Cardiac muscle cell (in vitro differentiated cells and primary cell): ENCODE results near the gene CALCOCO1. TPM values are rescaled to one million over a fixed set of nuclear protein-coding genes. Genes with fewer than 3 reads are reported as not detected.
A peak's percentile ranks its signal among the peaks of the same experiment; 100 is the strongest.
"Not testable (repeated sequence)": the region's sequence is repeated elsewhere in the genome, so short reads cannot be mapped to it uniquely, and the experiment has no call there.

ENCODE experiments used
- DNase-seq, 2 donors: peaks; one replicate each; pipeline versions ENCODE4 v3.0.0 to v3.0.0-alpha.2; 2010 to 2017; ENCODE audit warnings: low read depth in 1 of 2, low spot score in 1 of 2
- H3K27ac ChIP-seq: fragments of 200-600 bp; sonication (generic); 2 replicates; pipeline ENCODE4 v1.5.1; 2016
- H3K27me3 ChIP-seq: fragments of 200-600 bp; sonication (generic); 2 replicates; pipeline ENCODE4 v1.6.0; 2016; ENCODE audit warnings: control low read depth
- H3K36me3 ChIP-seq: fragments of 200-600 bp; sonication (generic); 2 replicates; pipeline ENCODE4 v1.5.1; 2016; ENCODE audit warnings: control low read depth
- H3K4me1 ChIP-seq: fragments of 200-600 bp; sonication (generic); 2 replicates; pipeline ENCODE4 v1.8.1; 2017; ENCODE audit warnings: low read depth, mild to moderate bottlenecking, mixed run types
- H3K4me3 ChIP-seq: fragments of 200-600 bp; sonication (generic); 2 replicates; pipeline ENCODE4 v1.5.1; 2016; ENCODE audit warnings: mild to moderate bottlenecking
- H3K9me3 ChIP-seq: fragments of 200-600 bp; sonication (generic); 2 replicates; pipeline ENCODE4 v1.5.1; 2017; ENCODE audit warnings: low read depth, mild to moderate bottlenecking, control low read depth
- polyA plus RNA-seq: library from polyadenylated mRNA; unstranded; fragments of >200 nt; fragmentation: Nextera tagmentation; extraction: Ambion mirVana; gene quantifications from 2 replicates; pipeline ENCODE4 v1.2.1, GENCODE V29; 2016
- total RNA-seq: library from RNA; depleted of rRNA; stranded (reverse); fragments of >200 nt; gene quantifications from 2 replicates; pipeline ENCODE4 v1.2.3, GENCODE V29; 2016
- TF ChIP-seq, protein P1 (sequence below): IDR thresholded peaks from 2 replicates; pipeline ENCODE4 v1.5.1; 2012; ENCODE audit warnings: low read depth, mild to moderate bottlenecking, low read length

Gene CALCOCO1
- total and polyA plus RNA-seq, 2 experiments from 2014 or later, result 128 to 187 TPM

DNA sequence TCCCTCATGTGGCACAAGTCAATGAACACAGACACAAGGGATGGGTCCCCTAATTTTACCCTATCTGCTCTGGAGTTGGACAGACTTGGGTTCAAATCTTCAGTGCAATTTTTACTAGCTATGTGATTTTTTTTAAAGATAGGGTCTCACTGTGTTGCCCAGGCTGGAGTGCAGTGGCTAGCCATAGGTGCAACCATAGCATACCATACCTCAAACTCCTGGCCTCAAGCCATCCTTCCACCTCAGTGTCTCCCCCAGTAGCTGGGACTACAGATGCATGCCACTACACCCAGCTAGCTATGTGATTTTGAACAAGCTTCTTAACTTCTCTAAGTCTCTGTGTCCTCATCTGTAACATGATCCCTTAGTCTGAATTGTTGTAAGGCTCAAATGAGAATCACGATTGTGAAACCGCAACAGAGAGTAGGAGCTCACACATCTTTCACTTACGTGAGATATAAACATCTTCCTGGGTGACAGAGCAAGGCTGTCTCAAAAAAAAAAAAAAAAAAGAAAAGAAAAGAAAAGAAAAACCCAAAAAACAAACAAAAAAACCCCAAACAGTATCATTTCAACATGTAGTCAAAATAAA, 4.7 kb downstream of the CALCOCO1 start:
- no peak overlapping the region for H3K4me3 ChIP-seq
- peaks cover 19% of the 10 kb centered on the region for H3K36me3 ChIP-seq

DNA sequence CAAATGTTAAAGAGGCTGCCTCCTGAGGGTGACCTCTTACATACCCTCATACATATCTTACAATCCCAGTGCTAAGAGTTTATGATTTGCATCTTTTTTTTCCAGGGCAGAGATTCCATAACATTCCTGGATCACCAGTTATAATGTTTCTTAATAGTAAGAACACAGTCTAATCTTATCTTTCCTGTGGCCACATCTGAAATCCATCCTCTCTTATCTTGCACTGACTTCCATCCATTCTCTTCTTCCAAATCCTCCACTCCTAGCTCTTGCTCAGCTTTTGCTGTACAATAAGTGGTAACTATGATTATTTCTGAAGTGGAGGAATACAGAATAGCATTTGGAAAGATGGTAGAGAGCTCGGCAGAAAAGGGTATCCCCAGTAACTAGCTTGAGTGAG, 6.3 kb downstream of the CALCOCO1 start:
- DNase-seq, result no peak
- Histone ChIP-seq H3K9me3 (no peaks in the 10 kb centered on the region), H3K36me3 (peaks cover 23% of the 10 kb centered on the region), H3K27me3 (no peaks in the 10 kb centered on the region), H3K27ac (no peak overlapping the region), H3K4me1 (peaks cover 10% of the 10 kb centered on the region), H3K4me3 (no peak overlapping the region)
- TF ChIP-seq, protein P1, sequence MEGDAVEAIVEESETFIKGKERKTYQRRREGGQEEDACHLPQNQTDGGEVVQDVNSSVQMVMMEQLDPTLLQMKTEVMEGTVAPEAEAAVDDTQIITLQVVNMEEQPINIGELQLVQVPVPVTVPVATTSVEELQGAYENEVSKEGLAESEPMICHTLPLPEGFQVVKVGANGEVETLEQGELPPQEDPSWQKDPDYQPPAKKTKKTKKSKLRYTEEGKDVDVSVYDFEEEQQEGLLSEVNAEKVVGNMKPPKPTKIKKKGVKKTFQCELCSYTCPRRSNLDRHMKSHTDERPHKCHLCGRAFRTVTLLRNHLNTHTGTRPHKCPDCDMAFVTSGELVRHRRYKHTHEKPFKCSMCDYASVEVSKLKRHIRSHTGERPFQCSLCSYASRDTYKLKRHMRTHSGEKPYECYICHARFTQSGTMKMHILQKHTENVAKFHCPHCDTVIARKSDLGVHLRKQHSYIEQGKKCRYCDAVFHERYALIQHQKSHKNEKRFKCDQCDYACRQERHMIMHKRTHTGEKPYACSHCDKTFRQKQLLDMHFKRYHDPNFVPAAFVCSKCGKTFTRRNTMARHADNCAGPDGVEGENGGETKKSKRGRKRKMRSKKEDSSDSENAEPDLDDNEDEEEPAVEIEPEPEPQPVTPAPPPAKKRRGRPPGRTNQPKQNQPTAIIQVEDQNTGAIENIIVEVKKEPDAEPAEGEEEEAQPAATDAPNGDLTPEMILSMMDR, result no peak

More for the DNA sequence above, 4.7 kb downstream of the CALCOCO1 start:
- Histone ChIP-seq H3K9me3 (no peaks in the 10 kb centered on the region), H3K4me1 (peaks cover 12% of the 10 kb centered on the region), H3K27ac (no peak overlapping the region), H3K27me3 (no peaks in the 10 kb centered on the region)
- no peak for DNase-seq
- TF ChIP-seq, protein P1, result no peak

DNA sequence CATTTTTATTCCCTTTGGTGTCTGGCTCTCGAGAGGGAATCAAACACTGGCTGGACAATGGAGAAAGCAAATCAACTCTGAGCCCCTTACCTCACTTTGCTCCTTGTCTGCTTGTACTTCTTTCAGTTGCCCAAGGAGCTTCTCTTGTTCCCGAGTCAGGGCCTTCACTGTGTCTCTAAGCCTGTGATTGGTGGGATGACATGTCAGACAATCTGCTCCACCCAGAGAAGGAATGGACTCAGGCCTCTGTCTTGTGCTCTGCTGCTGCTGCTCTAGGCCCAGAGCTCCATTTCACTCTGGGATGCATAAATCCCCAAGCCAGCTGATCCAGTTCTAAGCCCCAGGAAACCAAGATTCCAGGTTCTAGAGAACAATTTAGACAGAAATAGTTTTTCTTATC, 7.6 kb downstream of the CALCOCO1 start:
- H3K4me1 ChIP-seq, result peaks cover 9% of the 10 kb centered on the region
- H3K27me3 ChIP-seq, result no peaks in the 10 kb centered on the region
- H3K4me3 ChIP-seq, result no peak overlapping the region
- no peak overlapping the region for H3K27ac ChIP-seq
- TF ChIP-seq, protein P1, result no peak
- H3K9me3 ChIP-seq, result no peaks in the 10 kb centered on the region
- no peak for DNase-seq
- peaks cover 28% of the 10 kb centered on the region for H3K36me3 ChIP-seq

DNA sequence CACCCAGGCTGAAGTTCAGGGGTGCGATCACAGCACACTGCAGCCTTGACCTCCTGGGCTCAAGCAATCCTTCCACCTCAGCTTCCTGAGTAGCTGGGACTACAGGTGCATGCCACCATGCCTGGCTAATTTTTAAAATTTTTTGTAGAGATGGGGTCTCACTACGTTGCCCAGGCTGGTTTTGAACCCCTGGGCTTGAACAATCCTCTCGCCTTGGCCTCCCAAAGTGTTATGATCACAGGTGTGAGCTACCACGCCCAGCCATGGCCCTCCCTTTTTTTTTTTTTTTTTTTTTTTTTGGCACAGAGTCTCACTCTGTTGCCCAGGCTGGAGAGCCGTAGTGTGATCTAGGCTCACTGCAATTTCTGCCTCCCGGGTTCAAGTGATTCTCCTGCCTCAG, 8.7 kb downstream of the CALCOCO1 start:
- H3K27me3 ChIP-seq, H3K9me3 ChIP-seq, H3K4me3 ChIP-seq, H3K27ac ChIP-seq, DNase-seq, H3K4me1 ChIP-seq: not testable (repeated sequence)
- peaks cover 28% of the 10 kb centered on the region for H3K36me3 ChIP-seq

DNA sequence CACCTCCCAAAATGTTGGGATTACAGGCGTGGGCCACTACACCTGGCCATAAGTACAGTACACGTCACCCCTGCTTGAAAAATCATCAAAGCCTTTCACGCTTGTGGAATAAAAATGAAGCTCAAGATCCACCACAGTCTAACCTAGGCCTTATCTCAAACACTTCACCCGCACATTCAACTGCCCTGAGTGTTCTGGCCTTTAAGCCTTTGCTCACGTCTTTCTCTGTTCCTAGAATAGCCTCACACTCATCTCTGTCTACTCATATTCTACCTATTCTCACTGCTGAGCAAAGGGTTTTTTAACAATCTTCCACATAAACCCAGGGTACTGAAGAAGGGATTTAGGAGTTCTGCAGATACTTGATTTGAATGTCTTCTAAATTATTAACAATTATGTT, 9.9 kb downstream of the CALCOCO1 start:
- Histone ChIP-seq H3K9me3 (no peaks in the 10 kb centered on the region), H3K27ac (peak overlapping the region; percentile 49), H3K36me3 (peaks cover 29% of the 10 kb centered on the region), H3K27me3 (no peaks in the 10 kb centered on the region), H3K4me1 (peaks cover 9% of the 10 kb centered on the region), H3K4me3 (no peak overlapping the region)
- DNase-seq, result peak in 1 of 2 donors; percentile 65
- TF ChIP-seq, protein P1, result no peak

DNA sequence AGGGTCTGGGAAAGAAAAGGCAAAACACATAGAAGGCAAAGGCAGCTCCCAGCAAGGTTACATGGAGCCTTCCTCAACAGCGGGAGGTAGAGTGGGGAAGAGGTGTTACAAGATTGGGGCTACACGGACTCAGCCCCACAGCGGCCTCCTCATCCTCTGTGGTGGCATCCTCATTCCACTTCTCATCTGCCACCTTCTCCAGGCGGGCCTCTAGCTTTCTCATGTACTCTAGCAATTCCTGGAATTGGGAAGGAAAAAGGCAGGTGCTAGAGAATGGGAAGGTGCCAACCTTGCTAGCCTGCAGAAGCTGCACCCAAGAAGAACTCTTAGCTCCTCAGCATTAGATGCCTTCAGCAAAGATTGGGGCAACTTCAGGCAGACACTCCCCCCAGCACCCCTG, 13.2 kb downstream of the CALCOCO1 start:
- no peak for DNase-seq
- Histone ChIP-seq H3K27me3 (no peaks in the 10 kb centered on the region), H3K27ac (no peak overlapping the region), H3K9me3 (no peaks in the 10 kb centered on the region), H3K36me3 (peaks cover 21% of the 10 kb centered on the region), H3K4me1 (peaks cover 9% of the 10 kb centered on the region), H3K4me3 (no peak overlapping the region)
- TF ChIP-seq, protein P1, result no peak
